Measurements from ENCODE around the gene NHSL2. TPM values are rescaled to one million over a fixed set of nuclear protein-coding genes. Genes with fewer than 3 reads are reported as not detected.

Gene NHSL2
- total RNA-seq, 1 donor from 2014 or later, result 6.7 TPM

DNA sequence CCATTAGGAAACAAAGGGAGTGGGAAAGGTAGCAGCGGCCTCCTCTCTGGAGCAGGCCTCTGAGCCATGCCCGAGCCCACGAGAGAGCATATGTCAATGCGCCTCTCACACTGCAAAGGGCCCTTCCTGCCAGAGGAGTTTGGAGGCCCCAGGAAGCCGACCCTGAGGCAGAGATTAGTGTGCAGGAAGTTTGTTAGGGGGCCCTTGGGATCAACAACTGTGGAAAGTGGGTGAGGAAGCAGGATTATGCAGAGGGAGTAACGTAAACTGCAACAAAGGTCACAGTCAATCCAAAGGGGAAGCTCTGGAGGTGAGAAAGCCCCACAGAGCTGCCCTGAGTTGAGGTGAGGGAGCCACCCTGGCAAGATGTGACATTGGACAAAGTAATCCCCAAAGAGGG is 203.7 kb downstream of the NHSL2 start:
- no peak for DNase-seq (ENCODE audit: low spot score)
- intact Hi-C loops (cut with DNase I), result no loop called here

DNA sequence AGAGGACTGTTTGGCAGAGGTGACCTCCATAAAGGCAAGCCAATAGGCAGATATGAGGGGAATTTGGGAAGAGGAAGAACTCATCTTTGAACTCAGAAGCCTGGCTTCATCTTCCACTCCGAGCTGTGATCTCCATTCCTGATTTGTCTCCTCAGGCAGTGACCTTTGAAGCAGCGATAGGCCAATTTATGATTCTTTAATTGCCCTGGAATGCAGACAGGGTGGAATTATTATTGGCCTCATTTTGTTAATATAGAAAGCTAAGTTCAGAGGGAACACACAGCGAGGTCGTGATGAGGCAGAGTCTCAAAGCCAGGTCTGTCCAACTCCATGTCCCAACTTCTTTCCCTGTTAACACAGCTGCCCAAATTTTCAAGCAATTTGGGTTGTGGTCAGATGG is 204.2 kb downstream of the NHSL2 start:
- DNase-seq (ENCODE audit: low spot score), result no peak
- intact Hi-C loops (cut with DNase I), result no loop called here

DNA sequence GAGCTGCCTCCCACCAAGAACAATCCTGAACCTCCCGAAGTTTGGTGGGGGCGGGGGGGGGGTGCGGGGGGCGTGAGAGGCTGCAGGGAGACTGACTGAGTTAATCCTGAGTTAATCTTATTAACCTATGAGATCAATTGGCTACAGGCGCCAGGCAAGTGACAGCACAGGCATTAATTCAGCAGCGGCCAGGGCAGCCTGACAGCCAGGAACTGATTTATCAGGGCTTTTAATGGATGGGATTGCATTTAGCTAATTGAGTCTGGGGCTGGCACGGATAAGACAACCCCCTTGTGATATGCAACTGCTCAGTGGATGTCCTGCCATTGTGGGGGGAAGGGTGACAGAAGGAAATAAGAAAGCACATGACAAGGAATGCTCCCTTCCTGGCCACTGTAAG is 204.7 kb downstream of the NHSL2 start:
- no peak for DNase-seq (ENCODE audit: low spot score)
- intact Hi-C loops (cut with DNase I), result no loop called here

DNA sequence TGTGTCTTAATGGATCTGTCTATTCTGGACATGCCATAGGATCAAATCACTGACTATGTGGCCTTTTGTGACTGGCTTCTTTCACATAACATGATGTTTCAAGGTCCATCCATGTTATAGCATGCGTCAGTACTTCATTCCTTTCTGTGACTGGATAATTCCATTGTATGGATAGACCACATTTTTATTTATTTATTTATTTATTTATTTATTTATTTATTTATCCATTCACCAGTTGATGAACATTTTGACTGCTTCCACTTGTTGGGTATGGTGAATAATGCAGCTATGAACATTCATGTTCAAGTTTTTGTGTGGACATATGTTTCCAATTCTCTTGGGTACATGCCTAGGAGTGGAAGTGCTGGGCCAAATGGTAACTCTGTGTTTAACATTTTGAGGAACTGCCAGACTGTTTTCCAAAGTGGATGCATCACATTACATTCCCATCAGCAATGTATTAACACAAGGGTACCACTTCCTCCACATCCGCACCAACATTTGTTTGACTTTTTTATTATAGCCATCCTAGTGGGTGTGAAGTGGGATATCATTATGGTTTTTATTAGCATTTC is 207.1 kb downstream of the NHSL2 start:
- no peak for DNase-seq (ENCODE audit: low spot score)
- intact Hi-C loops (cut with DNase I), result no loop called here

DNA sequence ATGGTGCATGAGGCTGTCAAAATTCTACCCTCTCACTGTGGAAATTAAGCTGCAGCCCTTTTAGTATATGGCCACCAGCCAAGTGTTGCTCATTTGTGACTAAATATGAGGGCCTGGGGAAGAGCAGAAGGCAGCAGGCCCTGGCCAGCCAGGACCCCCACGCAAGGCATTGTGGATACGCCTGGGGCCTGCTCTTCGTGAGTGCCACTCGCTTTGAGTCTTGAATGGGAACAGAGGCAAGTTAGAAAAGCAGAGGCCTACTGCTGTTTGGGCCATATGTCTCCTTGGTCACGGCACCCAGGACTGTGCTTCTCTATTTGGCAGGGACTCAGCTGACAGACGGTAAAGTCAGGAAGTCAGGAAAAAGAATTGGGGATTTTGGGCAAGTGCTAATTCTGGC is 210.2 kb downstream of the NHSL2 start:
- intact Hi-C loops (cut with DNase I), result loop anchor here (2.0 to 10.0 kb wide), 2 partner anchors 40 to 206 kb away; partner anchors contain the start of gene NHSL2
- no peak for DNase-seq (ENCODE audit: low spot score)

DNA sequence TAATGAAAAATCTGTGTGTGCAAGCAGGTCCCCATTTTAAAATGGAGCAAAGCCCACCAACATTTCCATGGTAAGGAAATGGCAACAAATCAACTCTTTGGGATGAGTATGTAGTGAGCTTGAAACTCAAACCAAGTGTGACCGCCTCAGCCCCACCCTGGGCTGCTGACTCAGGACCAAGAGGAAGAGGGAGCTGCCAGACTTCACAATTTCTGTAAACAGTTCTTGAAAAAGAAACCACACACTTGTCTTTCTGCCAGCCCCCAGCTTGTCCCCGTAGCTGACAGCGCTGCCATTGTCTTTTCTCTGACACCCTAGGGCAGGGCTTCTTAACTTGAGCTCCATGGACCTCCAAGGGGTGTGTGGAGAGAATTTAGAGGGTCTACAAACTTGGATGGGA is 210.7 kb downstream of the NHSL2 start:
- DNase-seq (ENCODE audit: low spot score), result peak; percentile 87
- intact Hi-C loops (cut with DNase I), result loop anchor here (2.0 to 10.0 kb wide), 2 partner anchors 41 to 207 kb away; partner anchors contain the start of gene NHSL2

DNA sequence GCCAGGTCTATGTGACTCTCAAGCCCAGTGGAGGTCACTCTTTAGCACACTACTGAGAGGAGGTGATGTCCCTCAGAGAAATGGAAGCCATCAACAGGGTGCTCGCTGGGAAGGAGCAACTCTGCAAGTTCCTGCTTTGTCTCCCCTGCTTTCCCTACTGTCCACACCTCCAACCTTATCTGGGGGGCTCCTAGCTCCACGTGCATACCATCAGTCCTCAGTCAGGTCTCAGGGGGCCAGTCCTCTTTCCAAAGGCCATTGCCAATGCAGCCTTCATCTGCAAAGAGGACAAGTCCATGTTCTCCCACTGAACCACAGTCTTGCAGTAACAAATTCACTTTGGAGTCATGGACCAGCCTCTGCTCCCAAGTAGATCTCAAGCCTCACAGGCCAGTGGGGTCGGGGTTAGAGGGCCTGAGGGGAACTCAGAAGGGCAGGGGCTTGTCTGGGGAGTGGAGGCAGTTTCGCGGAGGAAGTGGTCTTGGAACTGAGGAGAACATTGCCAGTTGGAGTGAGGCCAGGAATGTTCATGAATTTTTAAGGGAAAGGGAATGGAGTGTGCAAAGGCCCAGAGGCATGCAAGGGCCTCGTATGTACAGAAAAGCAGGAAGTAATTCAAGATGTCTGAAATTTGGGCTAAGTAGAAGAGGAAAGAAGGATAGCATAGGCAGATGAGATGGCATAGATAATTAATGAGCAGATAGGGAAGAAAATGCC is 212.1 kb downstream of the NHSL2 start:
- intact Hi-C loops (cut with DNase I), result loop anchor here (2.0 to 10.0 kb wide), 2 partner anchors 74 to 208 kb away; partner anchors contain the start of gene NHSL2
- no peak for DNase-seq (ENCODE audit: low spot score)

DNA sequence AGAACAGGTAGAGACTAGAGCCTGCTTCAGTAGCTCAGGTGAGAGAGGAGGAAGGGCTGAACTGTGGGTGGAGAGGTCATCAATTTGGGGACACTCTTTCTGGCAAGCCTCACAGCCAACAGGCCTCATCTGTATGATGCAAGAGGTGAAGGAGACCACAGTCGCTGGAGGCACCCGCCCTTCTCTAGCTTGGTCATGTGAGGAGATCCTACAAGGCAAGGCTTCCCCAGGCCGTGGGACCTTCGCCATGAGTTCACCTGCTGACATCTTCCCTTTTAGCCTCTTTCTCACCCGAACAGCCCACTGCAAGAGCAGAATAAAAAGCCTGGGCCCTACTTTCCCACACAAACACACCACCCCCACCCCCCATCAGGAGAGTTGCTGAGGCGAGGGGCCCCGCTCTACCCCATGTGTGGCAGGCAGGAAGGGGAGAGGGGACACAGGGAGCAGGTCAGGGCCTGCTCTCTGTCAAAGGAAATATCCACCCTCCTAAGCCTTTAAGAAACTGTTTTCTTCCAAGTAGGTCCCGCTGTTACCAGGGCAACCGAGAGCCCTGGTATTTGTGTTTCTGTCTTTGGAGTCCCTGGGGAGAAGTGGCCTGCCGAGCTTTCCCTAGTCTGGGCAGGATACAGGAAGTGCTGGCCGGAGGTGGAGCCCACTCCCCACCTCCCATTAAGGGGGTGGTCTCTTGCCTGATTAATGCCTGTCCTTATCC is 213.0 kb downstream of the NHSL2 start:
- intact Hi-C loops (cut with DNase I), result loop anchor here (2.0 to 10.0 kb wide), 2 partner anchors 75 to 209 kb away; partner anchors contain the start of gene NHSL2
- no peak for DNase-seq (ENCODE audit: low spot score)

DNA sequence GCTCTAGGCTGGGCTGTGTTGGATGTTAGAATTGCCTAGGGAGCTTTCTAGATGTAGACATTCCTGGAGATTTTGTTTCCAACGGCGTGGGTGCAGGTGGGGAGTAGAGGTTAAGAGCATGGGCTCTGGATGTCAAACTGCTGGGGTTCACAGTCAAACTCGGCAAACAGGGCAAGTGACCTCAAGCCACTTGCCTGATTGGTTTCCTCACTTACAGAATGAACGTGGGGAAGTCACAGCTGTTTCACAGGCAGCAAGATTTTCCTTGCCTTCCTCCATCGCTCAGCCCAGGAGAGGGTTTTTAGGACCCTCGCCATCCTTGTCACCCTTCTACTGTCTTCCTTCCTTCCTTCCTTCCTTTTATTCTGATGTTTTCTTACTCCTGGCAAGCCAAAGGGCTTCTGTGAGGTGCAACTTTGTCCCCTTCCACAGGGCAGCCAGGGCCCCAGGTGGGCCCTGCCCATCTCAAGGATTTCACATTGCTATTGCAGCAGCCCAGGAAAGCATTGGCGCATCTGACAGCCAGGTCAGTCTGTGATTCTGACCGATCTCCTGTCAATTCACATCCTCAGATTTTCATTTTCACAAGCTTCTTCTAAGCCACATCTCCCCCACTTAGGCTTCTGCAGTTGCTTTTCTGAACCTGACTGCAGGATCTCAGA is 214.0 kb downstream of the NHSL2 start:
- no peak for DNase-seq (ENCODE audit: low spot score)
- intact Hi-C loops (cut with DNase I), result loop anchor here (5.0 to 10.0 kb wide), 2 partner anchors 122 to 210 kb away; partner anchors contain the start of gene NHSL2

DNA sequence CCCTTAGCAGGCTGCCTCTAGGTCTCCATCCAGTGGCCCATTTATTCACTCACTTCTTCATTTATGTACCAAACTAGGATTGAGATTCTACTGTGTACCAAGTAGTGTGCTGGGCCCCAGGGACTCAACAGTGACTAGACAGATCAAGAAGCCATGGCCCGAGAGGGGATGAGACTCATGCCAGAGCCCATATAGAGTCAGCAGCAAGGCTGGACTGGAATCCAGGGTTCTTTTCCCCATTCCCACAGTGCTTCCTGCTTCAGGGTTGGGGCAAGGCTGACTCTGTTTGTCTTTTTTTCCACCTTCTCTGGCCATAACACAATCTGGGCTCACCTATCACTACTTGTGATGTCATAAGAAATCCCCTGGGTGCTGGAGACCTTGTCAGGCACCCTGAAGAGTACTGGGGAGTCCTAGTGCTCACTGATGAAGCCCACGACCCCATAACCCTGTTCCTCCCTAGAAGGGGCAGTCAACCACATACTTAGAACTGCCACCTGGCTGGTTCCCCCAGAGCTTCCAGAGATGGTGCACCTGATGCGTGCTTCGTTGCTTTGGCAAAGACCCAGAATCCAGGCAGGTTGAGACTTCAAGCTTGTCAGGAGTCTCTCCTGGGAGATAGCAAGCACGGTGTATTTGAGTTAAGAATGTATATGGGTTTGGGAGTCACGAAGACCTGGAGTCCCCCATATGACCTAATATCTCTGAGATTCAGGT is 214.8 kb downstream of the NHSL2 start:
- no peak for DNase-seq (ENCODE audit: low spot score)
- intact Hi-C loops (cut with DNase I), result loop anchor here (2.0 to 10.0 kb wide), 3 partner anchors 107 to 211 kb away; partner anchors contain the start of gene NHSL2

DNA sequence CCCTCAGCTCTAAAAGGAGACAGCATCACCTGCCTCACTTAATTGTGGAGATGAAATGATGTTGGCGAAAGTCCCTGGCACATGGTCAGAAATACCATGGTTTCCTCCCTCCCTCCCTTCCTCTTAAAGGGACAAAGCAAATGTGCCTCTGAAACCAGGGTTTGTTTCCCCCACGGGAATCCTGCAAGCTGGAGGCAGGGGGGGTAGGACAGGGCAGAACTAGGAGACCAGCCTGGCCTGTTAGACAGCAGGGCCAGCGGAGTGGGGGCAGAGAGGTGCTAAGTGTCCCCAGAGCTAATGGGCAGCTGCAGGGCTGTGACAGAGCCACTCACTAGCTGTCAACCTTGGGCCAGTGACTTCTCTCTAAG is 215.4 kb downstream of the NHSL2 start:
- intact Hi-C loops (cut with DNase I), result loop anchor here (2.0 to 10.0 kb wide), 3 partner anchors 107 to 211 kb away; partner anchors contain the start of gene NHSL2
- no peak for DNase-seq (ENCODE audit: low spot score)

DNA sequence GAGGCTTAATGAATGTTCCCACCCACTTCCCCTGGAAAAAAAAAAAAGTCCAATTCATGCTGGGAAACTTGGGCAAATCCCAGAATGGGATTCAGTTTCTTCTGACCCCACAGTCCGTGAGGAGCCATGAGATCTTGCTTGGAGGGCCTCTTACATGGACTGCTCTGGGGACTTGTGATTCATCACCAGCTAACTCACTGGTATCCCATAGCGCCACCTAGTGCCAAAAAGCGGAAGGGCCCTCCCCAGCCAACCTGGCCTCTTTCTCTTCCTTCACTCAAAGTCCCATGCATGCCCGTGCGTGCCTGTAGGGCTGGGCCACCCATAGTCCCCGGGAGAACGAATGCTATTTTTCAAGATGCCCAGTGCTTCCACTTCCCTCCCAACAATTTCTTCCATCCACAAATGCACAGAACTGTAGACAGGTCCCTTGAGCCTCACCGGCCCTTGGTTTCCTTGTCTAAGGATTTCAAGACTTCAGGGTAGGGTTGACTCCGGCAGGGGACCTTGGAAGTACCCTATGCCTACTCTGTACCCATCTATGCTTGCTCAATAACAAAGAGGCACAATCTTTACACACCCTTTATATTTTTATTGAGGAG is 216.0 kb downstream of the NHSL2 start:
- peak; percentile 92 for DNase-seq (ENCODE audit: low spot score)
- intact Hi-C loops (cut with DNase I), result loop anchor here (2.0 to 10.0 kb wide), 3 partner anchors 108 to 212 kb away; partner anchors contain the start of gene NHSL2

DNA sequence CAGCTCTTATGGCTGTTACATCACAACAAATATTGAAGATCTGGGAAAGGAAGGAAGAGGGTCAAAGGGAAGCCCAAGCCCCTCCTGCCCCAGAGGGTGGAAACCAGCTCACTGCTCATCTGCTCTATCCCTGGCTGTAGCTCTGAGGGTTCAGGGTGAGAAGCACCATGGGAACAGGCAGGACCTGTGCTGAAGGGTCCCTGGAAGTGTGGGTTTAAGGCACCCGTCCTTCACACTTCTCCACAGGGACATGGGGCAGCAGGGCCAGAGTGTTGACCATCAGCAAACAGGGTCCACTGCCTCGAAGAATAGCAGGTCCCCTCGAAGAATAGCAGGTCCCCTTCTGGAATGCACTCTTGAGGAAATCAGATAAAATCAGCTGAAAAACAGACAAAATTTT is 216.7 kb downstream of the NHSL2 start:
- intact Hi-C loops (cut with DNase I), result loop anchor here (2.0 to 10.0 kb wide), 3 partner anchors 109 to 213 kb away; partner anchors contain the start of gene NHSL2

DNA sequence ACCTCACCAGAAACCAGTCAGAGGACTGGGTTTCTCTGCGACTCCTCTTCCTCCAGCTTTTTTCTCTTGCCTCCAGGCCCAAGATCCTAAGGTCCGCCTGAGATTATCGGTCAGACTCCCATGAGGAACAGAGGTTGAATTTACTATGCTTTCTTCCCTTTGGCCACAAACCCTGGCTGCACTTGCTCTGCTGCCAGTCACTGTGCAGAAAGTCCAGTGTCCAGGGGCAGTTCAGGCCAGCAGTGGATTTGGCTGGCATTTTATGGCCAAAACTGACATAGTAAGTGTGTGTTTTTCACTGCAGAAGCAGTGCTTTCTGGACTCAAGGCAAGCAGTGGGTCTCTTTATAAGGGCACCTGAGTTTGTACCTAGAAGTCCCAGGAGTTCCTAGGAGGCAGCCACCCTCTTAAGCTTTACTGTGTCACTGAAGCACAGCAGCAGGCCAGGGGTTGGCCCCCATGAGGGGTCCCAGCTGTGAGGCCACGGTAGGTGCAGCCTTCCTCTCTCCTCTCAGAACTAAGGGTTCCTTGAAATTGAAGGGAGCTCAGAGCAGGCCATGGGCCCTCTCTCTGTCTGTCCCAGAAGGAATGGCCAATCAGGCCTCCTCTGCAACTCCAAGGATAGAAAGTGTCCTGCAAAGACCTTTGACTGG is 217.7 kb downstream of the NHSL2 start:
- intact Hi-C loops (cut with DNase I), result loop anchor here (5.0 to 10.0 kb wide), 2 partner anchors 126 to 214 kb away; partner anchors contain the start of gene NHSL2
- no peak for DNase-seq (ENCODE audit: low spot score)

More for the DNA sequence above, 216.7 kb downstream of the NHSL2 start:
- DNase-seq (ENCODE audit: low spot score), result no peak

DNA sequence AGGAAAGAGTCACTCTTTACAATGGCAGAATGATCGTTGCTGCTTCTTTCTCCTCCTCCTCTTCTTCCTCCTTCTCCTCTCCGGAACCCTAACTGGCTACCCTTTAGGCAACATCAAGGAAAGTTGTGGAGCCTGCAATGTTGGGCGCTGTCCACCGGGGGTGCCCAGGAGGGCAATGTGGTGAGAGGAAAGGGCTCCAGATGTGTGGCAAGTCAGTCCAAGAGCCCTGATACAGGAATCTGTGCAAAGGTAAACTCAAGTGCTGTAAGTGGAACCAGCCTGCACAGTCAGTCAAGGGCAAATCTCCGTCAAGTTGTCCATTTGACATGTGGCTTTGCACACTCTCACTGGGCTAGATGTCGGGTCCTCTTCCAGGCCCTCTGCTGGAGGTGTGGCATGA is 218.2 kb downstream of the NHSL2 start:
- DNase-seq (ENCODE audit: low spot score), result no peak
- intact Hi-C loops (cut with DNase I), result loop anchor here (5.0 to 10.0 kb wide), 2 partner anchors 127 to 214 kb away; partner anchors contain the start of gene NHSL2

DNA sequence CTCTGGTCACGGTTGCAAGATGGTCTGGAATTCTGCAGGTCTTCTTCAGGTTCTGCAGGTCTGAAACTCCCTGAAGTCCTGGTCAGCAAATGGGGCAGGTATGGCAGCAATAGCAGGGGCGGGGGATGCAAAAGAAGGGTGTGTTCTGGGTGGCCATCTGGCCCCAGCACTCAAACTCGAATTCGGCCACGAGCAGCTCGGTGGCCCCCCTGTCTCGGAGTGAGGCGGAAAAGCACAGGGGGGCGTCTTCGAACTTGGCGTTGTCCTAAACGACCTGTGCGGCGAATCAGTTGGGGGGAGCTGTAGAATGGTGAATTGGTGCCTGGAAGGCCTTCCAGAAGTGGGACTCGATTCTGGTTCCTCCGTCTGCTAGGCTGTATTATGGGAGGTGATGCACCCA is 219.0 kb downstream of the NHSL2 start:
- intact Hi-C loops (cut with DNase I), result loop anchor here (5.0 to 10.0 kb wide), 3 partner anchors 53 to 215 kb away; partner anchors contain the start of genes NHSL2 and PIN4

DNA sequence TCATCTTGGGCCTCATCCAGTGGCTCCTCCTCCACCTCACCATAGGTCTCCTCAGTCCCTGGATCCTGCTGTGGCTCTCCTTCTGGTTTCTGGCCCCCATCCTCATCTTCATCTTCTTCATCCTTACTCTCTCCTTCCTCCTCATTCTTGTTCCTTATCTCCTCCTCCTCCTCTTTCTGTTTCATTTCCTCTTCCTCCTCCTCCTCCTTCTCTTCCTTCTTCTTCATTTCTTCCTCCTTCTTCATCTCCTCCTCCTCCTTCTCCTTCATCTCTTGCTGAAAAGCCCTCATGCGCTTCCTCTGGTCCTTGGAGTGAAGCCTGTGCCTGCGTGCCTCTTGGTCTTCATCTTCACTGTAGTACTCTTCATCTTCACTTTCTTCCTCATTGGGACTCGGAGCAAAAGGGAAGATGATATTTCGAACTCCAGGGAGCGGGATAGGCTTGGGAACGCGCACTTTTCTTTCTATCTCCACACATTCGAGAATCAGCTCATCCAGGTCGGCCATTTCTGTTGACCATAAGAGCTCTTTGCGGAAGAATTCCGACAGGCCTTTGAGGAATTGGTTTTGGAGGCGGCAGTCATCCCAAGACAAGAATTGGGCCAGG is 219.6 kb downstream of the NHSL2 start:
- intact Hi-C loops (cut with DNase I), result loop anchor here (5.0 kb wide), 1 partner anchor 52 kb away; the partner anchor contains the start of gene PIN4
- DNase-seq (ENCODE audit: low spot score), result no peak

More for the DNA sequence above, 219.0 kb downstream of the NHSL2 start:
- DNase-seq (ENCODE audit: low spot score), result no peak

Data from cardiac septum (tissue), 1 donor.